H9 (cell line): ENCODE data around the gene EFL1. TPM values are rescaled to one million over a fixed set of nuclear protein-coding genes. Genes with fewer than 3 reads are reported as not detected.
A peak's percentile ranks its signal among the peaks of the same experiment; 100 is the strongest.

ENCODE experiments used
- DNase-seq: peaks from one replicate; pipeline ENCODE4 v3.0.0-alpha.2; 2017
- H2AFZ ChIP-seq: one replicate; pipeline ENCODE4 v1.6.1; 2013; ENCODE audit warnings: mild to moderate bottlenecking, low read length, control low read depth, moderate library complexity
- H2AK5ac ChIP-seq: 2 replicates; pipeline ENCODE4 v1.6.1; 2013; ENCODE audit warnings: low read length, control low read depth, mixed read lengths; ENCODE audit not compliant: insufficient read length
- H2BK120ac ChIP-seq: one replicate; pipeline ENCODE4 v1.6.1; 2013; ENCODE audit warnings: low read depth, mild to moderate bottlenecking, low read length, control low read depth, inconsistent platforms; ENCODE audit not compliant: poor library complexity, severe bottlenecking
- H2BK12ac ChIP-seq: 2 replicates; pipeline ENCODE4 v1.6.1; 2013; ENCODE audit warnings: low read length, control low read depth, mixed read lengths, low read depth; ENCODE audit not compliant: insufficient read length
- H2BK15ac ChIP-seq: 2 replicates; pipeline ENCODE4 v1.6.1; 2013; ENCODE audit warnings: low read depth, low read length, control low read depth
- H2BK20ac ChIP-seq: one replicate; pipeline ENCODE4 v1.6.1; 2013; ENCODE audit warnings: low read depth, mild to moderate bottlenecking, low read length, control low read depth, inconsistent platforms; ENCODE audit not compliant: poor library complexity, severe bottlenecking
- H2BK5ac ChIP-seq: 2 replicates; pipeline ENCODE4 v1.6.1; 2013; ENCODE audit warnings: low read length, control low read depth, mixed read lengths; ENCODE audit not compliant: insufficient read length
- H3K14ac ChIP-seq: 2 replicates; pipeline ENCODE4 v1.6.1; 2013; ENCODE audit warnings: low read length, control low read depth; ENCODE audit not compliant: insufficient read depth
- H3K18ac ChIP-seq: 2 replicates; pipeline ENCODE4 v1.6.1; 2013; ENCODE audit warnings: low read depth, mild to moderate bottlenecking, mixed read lengths, low read length, control low read depth; ENCODE audit not compliant: insufficient read length
- H3K23ac ChIP-seq: 2 replicates; pipeline ENCODE4 v1.6.1; 2013; ENCODE audit warnings: low read length, control low read depth, mixed read lengths, low read depth; ENCODE audit not compliant: insufficient read length
- H3K23me2 ChIP-seq: 2 replicates; pipeline ENCODE4 v1.6.1; 2013; ENCODE audit warnings: low read depth, mild to moderate bottlenecking, mixed read lengths, low read length, control low read depth; ENCODE audit not compliant: insufficient read length, poor library complexity, severe bottlenecking
- H3K27ac ChIP-seq: 2 replicates; pipeline ENCODE4 v1.5.1; 2013; ENCODE audit warnings: low read length, control low read depth, mixed read lengths, low read depth; ENCODE audit not compliant: insufficient read length
- H3K27me3 ChIP-seq: 2 replicates; pipeline ENCODE4 v1.6.1; 2013; ENCODE audit warnings: low read length, control low read depth, inconsistent platforms; ENCODE audit not compliant: insufficient read depth
- H3K4ac ChIP-seq: 2 replicates; pipeline ENCODE4 v1.6.1; 2013; ENCODE audit warnings: low read depth, mild to moderate bottlenecking, control low read depth, inconsistent platforms, low read length, moderate library complexity
- H3K4me1 ChIP-seq: 2 replicates; pipeline ENCODE4 v1.6.1; 2013; ENCODE audit warnings: low read length, control low read depth, inconsistent platforms; ENCODE audit not compliant: insufficient read depth
- H3K4me2 ChIP-seq: 2 replicates; pipeline ENCODE4 v1.6.1; 2013; ENCODE audit warnings: low read length, control low read depth, mixed read lengths; ENCODE audit not compliant: insufficient read length, insufficient read depth
- H3K56ac ChIP-seq: 2 replicates; pipeline ENCODE4 v1.6.1; 2013; ENCODE audit warnings: low read depth, mild to moderate bottlenecking, mixed read lengths, low read length, control low read depth; ENCODE audit not compliant: insufficient read length
- H3K79me1 ChIP-seq: 2 replicates; pipeline ENCODE4 v1.6.1; 2013; ENCODE audit warnings: low read depth, mild to moderate bottlenecking, moderate library complexity, low read length, control low read depth, inconsistent platforms; ENCODE audit not compliant: insufficient read depth, poor library complexity, severe bottlenecking
- H3K79me2 ChIP-seq: 2 replicates; pipeline ENCODE4 v1.6.1; 2013; ENCODE audit warnings: low read length, control low read depth, inconsistent platforms; ENCODE audit not compliant: insufficient read depth
- H3K9ac ChIP-seq: 2 replicates; pipeline ENCODE4 v1.6.1; 2013; ENCODE audit warnings: low read length, control low read depth, mixed read lengths; ENCODE audit not compliant: insufficient read length; ENCODE audit errors: extremely low read depth
- H3K9me3 ChIP-seq: one replicate; pipeline ENCODE4 v1.6.1; 2013; ENCODE audit warnings: low read depth, low read length, inconsistent platforms; ENCODE audit not compliant: control insufficient read depth
- H3T11ph ChIP-seq: one replicate; pipeline ENCODE4 v1.6.1; 2013; ENCODE audit warnings: mild to moderate bottlenecking, low read length, control low read depth, inconsistent platforms
- H4K20me1 ChIP-seq: one replicate; pipeline ENCODE4 v1.6.1; 2013; ENCODE audit not compliant: control insufficient read depth, insufficient read length, insufficient read depth
- H4K5ac ChIP-seq: 2 replicates; pipeline ENCODE4 v1.6.1; 2013; ENCODE audit warnings: low read depth, mild to moderate bottlenecking, mixed read lengths, low read length, control low read depth; ENCODE audit not compliant: insufficient read length
- H4K8ac ChIP-seq: replicated peaks from 2 replicates; pipeline ENCODE4 v1.6.1; 2013; ENCODE audit warnings: low read length, control low read depth, mixed read lengths, low read depth; ENCODE audit not compliant: insufficient read length
- H4K91ac ChIP-seq: 2 replicates; pipeline ENCODE4 v1.6.1; 2013; ENCODE audit warnings: low read depth, mild to moderate bottlenecking, moderate library complexity, mixed read lengths, low read length, control low read depth; ENCODE audit not compliant: insufficient read length
- H3K27ac Mint-ChIP-seq, 3 experiments: 2 replicates in 2 of 3; 3 replicates in 1 of 3; pipeline ENCODE4 v1.8.0; 2020 to 2021; ENCODE audit warnings: mixed read lengths in 3 of 3, mild to moderate bottlenecking in 1 of 3, moderate library complexity in 1 of 3
- H3K27me3 Mint-ChIP-seq: 2 replicates; pipeline ENCODE4 v1.8.0; 2021; ENCODE audit warnings: low read depth, mild to moderate bottlenecking, moderate library complexity, mixed read lengths
- H3K36me3 Mint-ChIP-seq, 3 experiments: 2 replicates in 2 of 3; 3 replicates in 1 of 3; pipeline ENCODE4 v1.8.0; 2020 to 2021; ENCODE audit warnings: low read depth in 3 of 3, mixed read lengths in 3 of 3; ENCODE audit not compliant: insufficient read depth in 1 of 3
- H3K4me1 Mint-ChIP-seq, 2 experiments: 2 replicates each; pipeline ENCODE4 v1.8.0; 2020; ENCODE audit warnings: mixed read lengths in 2 of 2
- H3K4me3 Mint-ChIP-seq, 2 experiments: 2 replicates in 1 of 2; 3 replicates in 1 of 2; pipeline ENCODE4 v1.8.0; 2020 to 2021; ENCODE audit warnings: mild to moderate bottlenecking in 2 of 2, mixed read lengths in 2 of 2, moderate library complexity in 1 of 2
- H3K9me3 Mint-ChIP-seq, 2 experiments: 2 replicates in 1 of 2; 3 replicates in 1 of 2; pipeline ENCODE4 v1.8.0; 2020; ENCODE audit warnings: mild to moderate bottlenecking in 2 of 2, mixed read lengths in 2 of 2, moderate library complexity in 1 of 2
- CTCF ChIP-seq: fragments of 200-600 bp; sonication (generic); conservative IDR thresholded peaks from 3 replicates; pipeline ENCODE4 v1.8.0; 2021; ENCODE audit warnings: antibody characterized with exemption, mild to moderate bottlenecking
- WGBS: extraction: QIAGEN DNeasy Blood & Tissue Kit; methylation state at CpG from one replicate; pipeline ENCODE4 v1.1.7; 2013; ENCODE audit warnings: missing lambda C conversion rate, low lambda C conversion rate, mixed read lengths; ENCODE audit not compliant: insufficient read length; ENCODE audit errors: extremely low coverage; 5-methylcytosine and 5-hydroxymethylcytosine counted together
- total RNA-seq: library from RNA; stranded (reverse); gene quantifications from 2 replicates; pipeline ENCODE4 v1.2.1, GENCODE V29; 2021

Gene EFL1
- total RNA-seq, 1 experiment from 2014 or later: 29.4 TPM

DNA sequence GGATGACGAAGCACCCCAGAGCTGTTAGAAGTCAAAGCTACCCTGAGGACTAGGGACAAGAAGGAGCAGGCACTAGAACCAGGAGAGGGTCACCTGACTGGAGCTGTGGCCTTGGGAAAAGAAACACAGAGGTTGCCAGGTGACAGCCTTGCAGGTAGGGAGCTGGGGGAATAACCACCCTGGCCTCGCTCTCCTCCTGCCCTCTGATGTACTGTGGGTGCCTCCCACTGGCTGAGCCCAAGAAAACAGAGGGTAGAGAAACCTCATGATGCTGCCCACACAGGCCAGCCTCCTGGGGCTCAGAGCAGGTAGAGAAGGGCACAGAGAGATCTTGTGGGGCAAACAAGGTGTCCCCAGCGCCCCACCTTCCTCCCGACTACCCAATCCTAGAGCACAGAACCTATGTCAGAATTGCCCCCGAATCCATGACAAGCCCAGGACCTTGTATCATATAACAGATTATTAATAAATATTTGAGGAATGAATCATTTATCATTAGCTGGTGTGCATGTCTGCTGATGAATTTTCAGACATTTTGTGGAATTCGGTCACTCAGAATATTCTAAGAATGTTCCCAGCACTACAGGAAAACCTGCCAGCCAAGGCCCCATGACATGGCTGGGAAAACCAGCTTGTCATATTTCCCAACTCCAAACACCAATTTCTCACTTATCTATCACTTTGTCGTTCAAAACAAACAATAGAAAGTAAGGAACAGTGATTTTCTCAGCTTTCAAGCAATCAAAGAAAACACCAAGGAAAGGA, 156.9 kb downstream of the EFL1 start:
- no peak overlapping the region for H2BK15ac ChIP-seq
- peaks cover 4% of the 10 kb centered on the region; the same call in 1 of the 2 replicates for H3K4me1 ChIP-seq
- peaks cover 6 to 9% of the 10 kb centered on the region in 2 experiments for H3K4me1 Mint-ChIP-seq
- H2BK5ac ChIP-seq: no peak overlapping the region
- no peaks in the 10 kb centered on the region for H3K79me2 ChIP-seq
- DNase-seq: peak; percentile 74
- no peak overlapping the region for H3K9ac ChIP-seq
- H3K4ac ChIP-seq: no peak overlapping the region
- H3K56ac ChIP-seq: no peak overlapping the region
- H3K27me3 Mint-ChIP-seq: peaks cover 2% of the 10 kb centered on the region
- no peak overlapping the region for H3K27ac ChIP-seq
- H3K23ac ChIP-seq: no peak overlapping the region
- no peak overlapping the region for H3T11ph ChIP-seq
- no peaks in the 10 kb centered on the region for H3K23me2 ChIP-seq
- H3K79me1 ChIP-seq: no peaks in the 10 kb centered on the region
- H4K20me1 ChIP-seq: no peaks in the 10 kb centered on the region
- WGBS: no CpG with 5 or more reads among the region's 7 CpGs
- H3K9me3 Mint-ChIP-seq: no peaks in the 10 kb centered on the region; a peak in 1 of 5 replicates
- no peak overlapping the region for H2BK120ac ChIP-seq
- H3K18ac ChIP-seq: no peak overlapping the region
- no peak; the same call in 2 of the 3 replicates for TF ChIP-seq CTCF
- no peak overlapping the region for H4K91ac ChIP-seq
- H3K4me2 ChIP-seq: no peak overlapping the region
- no peak overlapping the region for H2BK12ac ChIP-seq
- no peak overlapping the region for H4K8ac ChIP-seq
- H3K9me3 ChIP-seq: no peaks in the 10 kb centered on the region
- H3K27me3 ChIP-seq: no peaks in the 10 kb centered on the region
- no peak overlapping the region for H3K4me3 Mint-ChIP-seq
- H3K36me3 Mint-ChIP-seq: no peaks in the 10 kb centered on the region; a peak in 1 of 7 replicates
- no peak overlapping the region for H3K27ac Mint-ChIP-seq
- no peak overlapping the region for H2AFZ ChIP-seq
- H2BK20ac ChIP-seq: no peak overlapping the region
- H2AK5ac ChIP-seq: no peak overlapping the region
- no peak overlapping the region for H4K5ac ChIP-seq
- H3K14ac ChIP-seq: no peak overlapping the region
